MV-4-11 (cell line): ENCODE measurements around the gene DLX2.

Source experiments
- DNase-seq: peaks from one replicate; lab custom pipeline; 2025; lab: John Stamatoyannopoulos, UW

The DLX2 gene

GRCh38 chr2:172053486-172053885 is 49.2 kb downstream of the DLX2 start:
- DNase-seq: no peak

DNA sequence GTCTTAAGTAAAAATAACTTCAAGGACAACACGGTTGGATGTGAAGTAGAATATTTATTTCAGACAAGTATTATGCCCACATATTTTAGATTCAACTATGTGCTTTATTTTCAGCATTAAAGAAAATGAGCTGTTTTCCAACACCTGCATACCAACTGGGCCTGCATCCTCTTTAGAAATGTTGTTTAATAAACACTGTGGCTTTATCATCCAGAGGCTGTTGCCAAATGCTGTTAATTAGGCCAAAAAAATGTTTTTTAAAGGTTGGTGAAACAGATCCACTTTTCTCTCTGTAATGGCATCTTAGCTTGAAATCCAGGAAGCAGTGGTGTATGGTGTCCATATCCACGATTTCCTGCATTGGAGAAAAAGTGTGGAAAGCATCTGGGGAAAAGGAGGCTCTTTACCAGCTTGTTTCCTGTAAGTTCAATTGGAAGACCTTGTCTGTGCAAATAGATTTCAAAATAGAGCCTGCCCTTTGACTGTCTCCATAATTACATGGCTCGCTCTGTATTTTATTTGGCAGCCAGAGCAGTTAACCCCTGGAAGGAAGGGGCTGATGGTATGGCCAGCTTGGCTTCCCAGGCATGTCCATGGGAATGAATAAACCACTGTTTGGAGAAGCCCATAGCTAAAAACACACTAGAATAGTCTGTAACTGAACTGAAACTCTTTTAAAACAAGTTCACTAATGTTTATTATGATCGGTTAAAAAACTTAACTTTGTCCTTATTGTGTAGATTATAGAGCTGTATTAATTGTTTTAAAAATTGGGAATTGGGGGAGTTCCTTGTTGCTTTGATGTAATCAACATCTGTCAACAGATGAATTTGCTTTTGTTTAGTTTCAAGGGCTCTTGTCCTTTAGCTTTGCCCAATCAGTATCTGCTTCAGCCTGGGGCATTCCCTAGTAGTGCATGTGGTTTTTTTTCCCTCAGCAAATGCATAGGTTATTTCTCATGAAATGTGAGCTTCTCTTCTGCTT is 50.4 kb downstream of the DLX2 start:
- DNase-seq: no peak

DNA sequence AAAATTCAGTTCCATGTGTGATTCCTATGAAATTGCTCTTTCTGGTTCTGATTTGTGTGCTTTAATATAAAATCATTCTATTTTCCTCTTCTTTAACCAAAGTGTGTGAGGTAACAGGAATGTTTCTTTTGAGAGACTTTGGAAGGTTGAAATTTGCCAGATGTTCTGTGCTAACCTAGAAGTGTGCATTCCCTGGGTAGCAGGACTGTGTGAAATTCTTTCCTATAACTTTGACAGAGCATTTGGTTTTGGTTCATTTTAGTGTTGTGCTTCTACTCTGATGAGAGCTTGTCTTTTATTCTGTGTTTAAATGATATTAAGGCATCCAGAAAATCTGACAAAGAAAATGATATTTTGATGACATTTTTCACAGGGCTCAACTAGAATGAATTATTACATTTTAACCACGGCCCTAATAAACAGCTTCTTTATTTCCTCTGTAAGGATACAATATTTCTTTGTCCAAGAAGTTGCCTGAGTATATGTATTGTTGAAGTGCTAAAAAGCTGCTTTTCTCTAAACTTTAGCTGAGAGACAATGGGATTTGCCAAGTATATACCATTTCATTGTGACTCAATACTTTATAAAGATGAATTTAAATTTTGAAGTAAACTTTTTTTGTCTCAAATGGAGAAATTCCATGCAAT is 52.1 kb downstream of the DLX2 start:
- DNase-seq: no peak

- no peak for DNase-seq
Observed at GRCh38 chr2:172049567-172050120, 53.1 kb downstream of the DLX2 start.
